Neuronal stem cell (in vitro differentiated cells): ENCODE measurements around the gene KMT2A.

ENCODE experiments used
- DNase-seq: peaks from one replicate; pipeline ENCODE4 v3.0.0-alpha.2; 2013; ENCODE audit warnings: low spot score
- H2AFZ ChIP-seq: one replicate; pipeline ENCODE4 v1.6.1; 2013; ENCODE audit warnings: mild to moderate bottlenecking, low read length, inconsistent platforms
- H2AK5ac ChIP-seq: 2 replicates; pipeline ENCODE4 v1.6.1; 2013; ENCODE audit warnings: low read depth, mild to moderate bottlenecking, inconsistent platforms, low read length, moderate library complexity, mixed read lengths
- H2BK120ac ChIP-seq: 2 replicates; pipeline ENCODE4 v1.6.1; 2013; ENCODE audit warnings: low read depth, mild to moderate bottlenecking, inconsistent platforms, low read length, moderate library complexity, mixed read lengths
- H2BK12ac ChIP-seq: one replicate; pipeline ENCODE4 v1.6.1; 2013; ENCODE audit warnings: low read length, inconsistent platforms
- H2BK15ac ChIP-seq: 2 replicates; pipeline ENCODE4 v1.6.1; 2013; ENCODE audit warnings: mild to moderate bottlenecking, low read length, inconsistent platforms, mixed read lengths
- H2BK5ac ChIP-seq: one replicate; pipeline ENCODE4 v1.6.1; 2013; ENCODE audit warnings: inconsistent platforms, mild to moderate bottlenecking, low read length, moderate library complexity
- H3K14ac ChIP-seq: one replicate; pipeline ENCODE4 v1.6.1; 2013; ENCODE audit warnings: low read length, inconsistent platforms
- H3K18ac ChIP-seq: 2 replicates; pipeline ENCODE4 v1.6.1; 2013; ENCODE audit warnings: low read length, inconsistent platforms
- H3K23ac ChIP-seq: 2 replicates; pipeline ENCODE4 v1.6.1; 2013; ENCODE audit warnings: low read depth, mild to moderate bottlenecking, mixed read lengths, low read length, inconsistent platforms; ENCODE audit not compliant: poor library complexity
- H3K27ac ChIP-seq: replicated peaks from 3 replicates; pipeline ENCODE4 v1.5.1; 2013; ENCODE audit warnings: low read length, inconsistent platforms
- H3K27me3 ChIP-seq, 3 experiments: 2 replicates each; pipeline ENCODE4 v1.6.1; 2013; ENCODE audit warnings: low read length in 3 of 3, mild to moderate bottlenecking in 2 of 3, inconsistent platforms in 1 of 3, low read depth in 1 of 3, mixed read lengths in 1 of 3, moderate library complexity in 1 of 3; ENCODE audit not compliant: control insufficient read depth in 3 of 3, insufficient read depth in 3 of 3
- H3K36me3 ChIP-seq, 2 donors: replicated peaks in 1 of 2; 2 replicates each; pipeline ENCODE4 v1.6.1; 2013; ENCODE audit warnings: low read length in 2 of 2; ENCODE audit not compliant: control insufficient read depth in 2 of 2, insufficient read depth in 2 of 2
- H3K4ac ChIP-seq: 2 replicates; pipeline ENCODE4 v1.6.1; 2013; ENCODE audit warnings: inconsistent platforms, mild to moderate bottlenecking, low read length, moderate library complexity
- H3K4me1 ChIP-seq, 2 donors: 1 replicate in 1 of 2; 2 replicates in 1 of 2; pipeline ENCODE4 v1.6.1; 2013; ENCODE audit warnings: low read length in 2 of 2, low read depth in 1 of 2; ENCODE audit not compliant: control insufficient read depth in 2 of 2, insufficient read depth in 1 of 2
- H3K4me2 ChIP-seq: one replicate; pipeline ENCODE4 v1.6.1; 2013; ENCODE audit warnings: mild to moderate bottlenecking, low read length, inconsistent platforms; ENCODE audit not compliant: insufficient read depth, poor library complexity, severe bottlenecking
- H3K4me3 ChIP-seq, 2 donors: 2 replicates each; pipeline ENCODE4 v1.5.1; 2013; ENCODE audit warnings: low read length in 2 of 2, mild to moderate bottlenecking in 2 of 2, inconsistent platforms in 1 of 2, moderate library complexity in 1 of 2
- H3K79me1 ChIP-seq: one replicate; pipeline ENCODE4 v1.6.1; 2013; ENCODE audit warnings: low read depth, mild to moderate bottlenecking, inconsistent platforms, low read length, moderate library complexity
- H3K9ac ChIP-seq: one replicate; pipeline ENCODE4 v1.6.1; 2013; ENCODE audit warnings: mild to moderate bottlenecking, low read depth, low read length, inconsistent platforms; ENCODE audit not compliant: poor library complexity
- H3K9me3 ChIP-seq, 2 donors: replicated peaks in 1 of 2; 2 replicates each; pipeline versions ENCODE3 to v1.6.1; 2013; ENCODE audit warnings: low read length in 2 of 2, mild to moderate bottlenecking in 2 of 2, inconsistent platforms in 1 of 2, low read depth in 1 of 2, mixed read lengths in 1 of 2, moderate library complexity in 1 of 2; ENCODE audit not compliant: control insufficient read depth in 2 of 2, insufficient read depth in 1 of 2
- H4K8ac ChIP-seq: one replicate; pipeline ENCODE4 v1.6.1; 2013; ENCODE audit warnings: low read depth, mild to moderate bottlenecking, inconsistent platforms, low read length, moderate library complexity
- H4K91ac ChIP-seq: one replicate; pipeline ENCODE4 v1.6.1; 2013; ENCODE audit warnings: low read length, low read depth, mild to moderate bottlenecking, inconsistent platforms; ENCODE audit not compliant: poor library complexity
- WGBS, 2 donors: extraction: QIAGEN DNeasy Blood & Tissue Kit; methylation state at CpG; one replicate each; pipeline ENCODE4 v1.1.7; 2013; ENCODE audit warnings: missing lambda C conversion rate in 2 of 2, mixed read lengths in 1 of 2; ENCODE audit not compliant: insufficient read length in 2 of 2, insufficient replicate concordance in 1 of 2; ENCODE audit errors: extremely low coverage in 2 of 2; 5-methylcytosine and 5-hydroxymethylcytosine counted together

The KMT2A gene

GRCh38 chr11:118529584-118530175, 93.4 kb downstream of the KMT2A start:
- no peak overlapping the region for H3K4ac ChIP-seq
- no peak for DNase-seq
- H3K79me1 ChIP-seq = peaks cover 4% of the 10 kb centered on the region
- WGBS, 2 donors = no CpG with 5 or more reads among the region's 5 CpGs
- no peak overlapping the region for H3K23ac ChIP-seq
- H2AK5ac ChIP-seq = no peak overlapping the region
- H3K18ac ChIP-seq = no peak overlapping the region
- no peak overlapping the region for H2BK15ac ChIP-seq
- peak overlapping the region; percentile 78 for H3K4me2 ChIP-seq
- H3K36me3 ChIP-seq = peaks cover 11 to 45% of the 10 kb centered on the region in 2 donors
- no peak overlapping the region for H3K27ac ChIP-seq
- H3K27me3 ChIP-seq = no peaks in the 10 kb centered on the region
- no peak overlapping the region for H3K9ac ChIP-seq
- H3K14ac ChIP-seq = no peak overlapping the region
- H2BK5ac ChIP-seq = no peak overlapping the region
- H2AFZ ChIP-seq = peak overlapping the region; percentile 99
- no peak overlapping the region for H2BK12ac ChIP-seq
- H4K91ac ChIP-seq = no peak overlapping the region
- H3K4me1 ChIP-seq = peaks cover 10 to 16% of the 10 kb centered on the region in 2 donors
- no peak overlapping the region for H4K8ac ChIP-seq
- no peak overlapping the region for H2BK120ac ChIP-seq
- H3K4me3 ChIP-seq = peak overlapping the region in 1 of 2 donors; percentile 83
- no peaks in the 10 kb centered on the region for H3K9me3 ChIP-seq

- H3K27ac ChIP-seq = no peak overlapping the region
- H3K18ac ChIP-seq = peak overlapping the region; percentile 92
- no peak overlapping the region for H4K8ac ChIP-seq
- H2BK12ac ChIP-seq = no peak overlapping the region
- peak overlapping the region; percentile 85 for H3K9ac ChIP-seq
- H3K14ac ChIP-seq = peak overlapping the region; percentile 49
- no peak overlapping the region for H2BK120ac ChIP-seq
- H3K27me3 ChIP-seq = no peaks in the 10 kb centered on the region
- peak overlapping the region; percentile 90 for H3K23ac ChIP-seq
- H2AFZ ChIP-seq = peak overlapping the region; percentile 99
- peaks cover 10 to 16% of the 10 kb centered on the region in 2 donors for H3K4me1 ChIP-seq
- peak overlapping the region; percentile 83 to 98 for H3K4me3 ChIP-seq
- H3K4ac ChIP-seq = no peak overlapping the region
- H2BK15ac ChIP-seq = peak overlapping the region; percentile 52
- no peaks in the 10 kb centered on the region for H3K9me3 ChIP-seq
- H4K91ac ChIP-seq = no peak overlapping the region
- peak overlapping the region; percentile 78 for H3K4me2 ChIP-seq
- H2AK5ac ChIP-seq = no peak overlapping the region
- DNase-seq = no peak
- no CpG with 5 or more reads among the region's 31 CpGs for WGBS, 2 donors
- peaks cover 11 to 42% of the 10 kb centered on the region in 2 donors for H3K36me3 ChIP-seq
- H3K79me1 ChIP-seq = peaks cover 4% of the 10 kb centered on the region
- H2BK5ac ChIP-seq = peak overlapping the region; percentile 91
These were observed 93.9 kb downstream of the KMT2A start for GRCh38 chr11:118530180-118530682.

GRCh38 chr11:118530683-118531596, 94.6 kb downstream of the KMT2A start, which contains the start of gene TMEM25:
Gene TMEM25 (plus strand): TSS chr11:118531192. CDS start chr11:118531802, 610 bp downstream.
- Histone ChIP-seq H3K27me3 (no peaks in the 10 kb centered on the region), H3K4me1 (peaks cover 10 to 16% of the 10 kb centered on the region in 2 donors), H3K36me3 (peaks cover 13 to 35% of the 10 kb centered on the region in 2 donors), H3K9ac (peak within 1 kb of the TSS; percentile 98), H2BK120ac (no peak within 1 kb of the TSS), H4K91ac (peak within 1 kb of the TSS; percentile 74), H3K18ac (peak within 1 kb of the TSS; percentile 92), H4K8ac (no peak within 1 kb of the TSS), H2BK12ac (peak within 1 kb of the TSS; percentile 79), H3K14ac (peak within 1 kb of the TSS; percentile 97), H3K4me3 (peak within 1 kb of the TSS; percentile 83 to 98), H3K9me3 (no peaks in the 10 kb centered on the region), H3K27ac (peak within 1 kb of the TSS; percentile 42), H3K23ac (peak within 1 kb of the TSS; percentile 90), H3K4me2 (peak within 1 kb of the TSS; percentile 78), H2AK5ac (peak within 1 kb of the TSS; percentile 46), H3K79me1 (peaks cover 4% of the 10 kb centered on the region), H2AFZ (peak within 1 kb of the TSS; percentile 99), H2BK15ac (peak within 1 kb of the TSS; percentile 52), H3K4ac (no peak within 1 kb of the TSS), H2BK5ac (peak within 1 kb of the TSS; percentile 91)
- peak; percentile 62 for DNase-seq
- WGBS, 2 donors = no CpG with 5 or more reads among the region's 94 CpGs
